Measurements from ENCODE around the gene TM4SF18.

GRCh38 chr3:149336925-149337324 lies 3.5 kb upstream of the TM4SF18 start:
- no peak for TF ChIP-seq ZNF274 (IDR thresholded peaks at IDR 0.05; ENCODE audit: low read length)
- no peak for TF ChIP-seq ZNF274 (tag by site-specific recombination; IDR thresholded peaks at IDR 0.05; ENCODE audit: borderline replicate concordance)
- no peak for TF ChIP-seq ZNF175 (tag by site-specific recombination; IDR thresholded peaks at IDR 0.05)

Measured in HEK293 (cell line).